ENCODE results near the gene MMP17.
A peak's percentile ranks its signal among the peaks of the same experiment; 100 is the strongest.

Gene MMP17

GRCh38 chr12:131896080-131896810 is 68.1 kb downstream of the MMP17 start:
- DNase-seq = peak; percentile 22

GRCh38 chr12:131896811-131897270 is 68.6 kb downstream of the MMP17 start:
- no peak for DNase-seq

DNA sequence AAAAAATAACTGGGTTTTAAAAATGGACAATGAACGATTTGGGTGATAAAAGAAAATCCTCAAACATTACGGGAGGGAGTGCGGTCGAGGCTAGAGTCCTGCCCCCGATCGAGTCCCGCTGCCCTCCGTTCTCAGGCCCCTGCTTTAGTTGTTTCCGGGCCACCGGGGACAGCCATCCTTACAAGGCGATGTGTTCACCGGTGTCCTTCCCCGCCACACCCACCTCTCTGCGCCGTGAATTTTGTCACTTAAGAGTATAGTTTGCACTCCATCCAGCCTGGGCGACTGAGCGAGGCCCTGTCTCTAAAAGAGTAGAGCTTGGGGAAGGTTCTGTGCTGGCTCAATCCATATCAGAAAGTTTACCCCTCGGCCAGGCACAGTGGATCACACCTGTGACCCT is 69.1 kb downstream of the MMP17 start:
- no peak for DNase-seq

- DNase-seq = no peak
Observed at GRCh38 chr12:131897875-131898274, 69.7 kb downstream of the MMP17 start.

GRCh38 chr12:131900397-131900796 is 72.2 kb downstream of the MMP17 start:
- DNase-seq = no peak

All from KG1 (cell line).